ENCODE results near the gene TRIM47. TPM values are rescaled to one million over a fixed set of nuclear protein-coding genes. Genes with fewer than 3 reads are reported as not detected.

The TRIM47 gene
- total and polyA plus RNA-seq, 2 of the 13 experiments (the other 11 are each of a cell fraction or from before 2014, with no cell fraction given) = 33.5 to 82.0 TPM

- TF ChIP-seq ZNF292 (CRISPR knock-in tag; IDR thresholded peaks at IDR 0.05; ENCODE audit: borderline replicate concordance, low read depth) (peak; percentile 67; the same call in 1 of the 2 replicates), ZBTB2 (CRISPR knock-in tag; IDR thresholded peaks at IDR 0.05; ENCODE audit: low read depth) (peak; percentile 98), EHMT2 (IDR thresholded peaks at IDR 0.05; ENCODE audit: borderline replicate concordance, low read depth, low read length) (no peak), DDIT3 (CRISPR knock-in tag; IDR thresholded peaks at IDR 0.05) (peak; percentile 78; the same call in 1 of the 2 replicates), ZBTB44 (CRISPR knock-in tag; IDR thresholded peaks at IDR 0.05) (peak; percentile 82; the same call in 1 of the 2 replicates), ZNF616 (CRISPR knock-in tag; IDR thresholded peaks at IDR 0.05; ENCODE audit: low read depth) (0 out of 2 replicates have a peak, but pooled peaks have one; percentile 40), NCOA5 (CRISPR knock-in tag; IDR thresholded peaks at IDR 0.05) (no peak), SMC3 (IDR thresholded peaks at IDR 0.05; ENCODE audit: low read length) (peak; percentile 61; the same call in 1 of the 2 replicates), IKZF4 (CRISPR knock-in tag; IDR thresholded peaks at IDR 0.05; ENCODE audit: borderline replicate concordance, low read depth, not compliant biosample characterization) (no peak), ZNF570 (CRISPR knock-in tag; IDR thresholded peaks at IDR 0.05; ENCODE audit: borderline replicate concordance) (no peak), PAXIP1 (CRISPR knock-in tag; conservative IDR thresholded peaks at IDR 0.05) (peak; percentile 90), MNT (IDR thresholded peaks at IDR 0.05) (peak; percentile 47), ZSCAN12 (CRISPR knock-in tag; IDR thresholded peaks at IDR 0.05) (peak; percentile 70; the same call in 1 of the 2 replicates), ZNF619 (CRISPR knock-in tag; IDR thresholded peaks at IDR 0.05) (peak; percentile 88), TFDP1 (CRISPR knock-in tag; IDR thresholded peaks at IDR 0.05; ENCODE audit: borderline replicate concordance) (peak; percentile 92; the same call in 1 of the 2 replicates), GTF2F1 (IDR thresholded peaks at IDR 0.05; ENCODE audit: low read length) (no peak; the same call in 1 of the 2 replicates)
Measured at GRCh38 chr17:75904749-75905521, 26.6 kb upstream of the TRIM47 start, which contains the start of gene MRPL38 (continued).

All from HepG2 (cell line).